GM18520 (cell line): Measurements from ENCODE around the gene CCDC102A.

Source experiments
- ATAC-seq: cut with Tn5 transposase; IDR thresholded peaks from one replicate; pipeline ENCODE4 v1.9.1; 2021; ENCODE audit not compliant: unreplicated experiment

Gene CCDC102A

DNA sequence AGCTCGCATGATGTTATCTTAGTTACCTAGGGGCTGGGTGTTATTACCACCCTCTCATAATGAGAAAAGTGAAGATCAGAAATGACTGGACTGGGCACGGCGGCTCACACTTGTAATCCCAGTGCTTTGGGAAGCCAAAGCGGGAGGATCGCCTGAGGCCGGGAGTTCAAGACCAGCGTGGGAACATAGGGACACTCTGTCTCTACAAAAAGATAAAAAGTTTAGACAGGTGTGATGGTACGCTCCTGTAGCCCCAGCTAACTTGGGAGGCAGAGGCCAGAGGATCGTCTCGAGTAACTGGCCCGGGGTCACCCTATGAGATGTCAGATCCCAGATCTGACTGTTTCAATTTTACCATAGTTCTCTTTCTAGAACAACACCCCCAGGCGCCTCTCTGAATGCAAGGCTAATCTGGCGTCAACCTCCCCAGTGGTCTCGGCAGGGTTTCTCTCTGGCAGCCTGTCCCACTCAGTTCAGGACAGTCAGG is 1.9 kb upstream of the CCDC102A start:
- ATAC-seq = no peak

DNA sequence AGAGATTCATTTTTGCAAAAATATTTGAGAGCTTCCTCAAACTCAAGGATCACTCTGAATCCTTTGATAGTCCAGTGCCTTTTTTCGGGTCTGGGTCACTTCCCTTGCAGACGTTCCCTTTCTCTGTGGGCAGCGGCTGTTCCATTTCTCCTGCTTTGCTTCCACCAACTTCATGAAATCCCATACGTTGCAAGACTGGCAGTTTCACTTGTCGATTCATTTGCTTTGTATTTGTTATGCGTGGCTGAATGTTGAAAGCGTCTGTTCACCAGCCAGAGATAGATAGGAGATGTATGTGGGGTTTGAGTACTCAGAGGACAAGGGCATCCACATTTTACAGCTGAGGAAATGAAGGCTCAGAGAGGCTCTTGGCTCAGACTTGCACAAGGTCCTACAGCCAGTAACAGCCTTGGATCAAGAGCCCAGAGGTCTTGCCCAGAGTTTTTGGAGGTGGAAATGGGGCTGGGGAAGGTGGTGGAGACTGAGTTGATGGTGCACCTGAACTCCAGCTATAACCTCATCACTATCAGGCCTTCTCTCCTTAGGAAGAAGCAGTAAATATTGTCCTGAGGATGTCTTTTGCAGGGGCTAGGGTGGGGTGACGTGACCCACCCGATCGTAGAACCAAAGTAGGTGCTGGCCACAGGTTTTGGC is 1.3 kb upstream of the CCDC102A start:
- no peak for ATAC-seq

DNA sequence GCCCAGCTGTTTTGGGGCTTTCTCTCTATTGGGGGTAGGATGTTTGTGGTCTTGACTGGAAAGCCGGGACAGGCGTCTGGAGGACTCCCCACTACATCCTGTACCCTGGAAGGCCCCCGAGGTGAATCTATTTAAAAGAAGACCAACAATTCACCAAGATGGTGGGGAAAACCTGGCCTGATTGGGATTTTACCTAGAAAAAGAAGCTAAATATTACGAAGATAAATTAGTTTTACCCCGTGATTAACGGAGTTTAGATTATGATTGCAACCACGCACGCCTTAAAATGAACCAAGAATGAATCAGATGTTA is 779 bp upstream of the CCDC102A start:
- ATAC-seq = no peak

DNA sequence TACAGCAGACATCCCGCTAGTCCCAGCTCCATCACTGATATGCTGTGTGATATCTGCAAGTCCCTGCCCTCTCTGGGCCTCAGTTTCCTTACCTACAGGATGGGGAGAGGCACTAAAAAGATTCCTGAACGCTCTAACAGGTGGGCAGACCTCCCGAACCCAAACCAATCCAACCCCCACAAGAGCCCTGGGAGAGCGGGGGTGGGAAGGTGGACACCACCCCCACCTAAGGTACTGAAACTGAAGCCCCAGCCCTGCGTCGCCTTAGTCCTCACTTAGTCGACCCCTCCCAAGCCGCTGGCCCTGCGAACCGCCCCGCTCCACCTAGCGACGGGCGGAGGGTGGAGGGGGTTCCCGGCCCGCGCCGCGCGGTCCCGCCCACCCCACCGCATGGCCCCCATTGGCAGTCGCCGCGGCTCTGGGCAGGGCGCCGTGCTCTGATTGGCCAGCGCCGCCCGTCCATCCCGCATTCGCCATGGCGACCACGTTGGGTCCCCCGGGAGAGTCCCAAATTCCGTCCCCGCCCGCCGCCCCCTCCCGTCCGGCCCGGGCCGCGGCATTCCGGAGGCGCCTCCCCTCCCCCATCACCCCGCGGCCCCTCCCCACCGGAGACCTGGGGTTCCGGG is 578 bp downstream of the CCDC102A start:
- ATAC-seq = peak; percentile 36

DNA sequence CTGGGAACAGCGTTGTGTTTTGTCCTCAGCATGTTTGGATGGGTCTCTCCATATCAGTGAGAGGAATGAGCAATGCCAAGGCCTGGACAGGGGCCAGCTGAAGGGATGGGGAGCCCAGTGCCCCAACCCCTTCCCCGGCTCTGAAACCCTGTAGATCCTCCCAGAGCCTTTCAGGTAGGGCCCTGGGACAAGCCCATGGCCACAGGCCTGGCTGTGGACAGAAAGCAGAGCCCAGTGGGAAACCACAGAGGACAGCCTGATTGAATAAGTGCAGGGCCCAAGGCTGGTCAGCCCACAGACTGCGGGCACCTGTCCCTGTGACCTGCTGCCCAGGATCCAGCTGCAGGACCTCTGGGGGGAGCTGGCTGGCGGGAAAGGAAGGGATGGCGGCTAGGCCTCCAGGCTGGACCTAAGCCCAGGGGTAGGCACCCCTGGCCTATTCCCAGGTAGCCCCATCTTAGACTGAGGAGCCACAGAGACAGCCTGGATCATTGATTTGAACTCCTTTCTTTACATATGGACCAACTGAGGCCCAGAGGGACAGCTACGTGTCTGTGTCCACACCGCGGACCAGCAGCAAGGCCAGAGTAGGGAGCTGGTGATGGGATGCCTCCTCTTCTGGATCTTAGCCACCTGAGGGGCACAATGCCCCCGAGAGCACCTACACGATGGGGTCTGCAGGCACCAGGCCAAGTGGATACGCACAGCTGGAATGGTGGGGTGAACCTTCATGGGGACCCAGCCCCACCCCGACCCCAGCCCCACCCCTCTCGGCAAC is 1.3 kb downstream of the CCDC102A start:
- ATAC-seq = no peak

DNA sequence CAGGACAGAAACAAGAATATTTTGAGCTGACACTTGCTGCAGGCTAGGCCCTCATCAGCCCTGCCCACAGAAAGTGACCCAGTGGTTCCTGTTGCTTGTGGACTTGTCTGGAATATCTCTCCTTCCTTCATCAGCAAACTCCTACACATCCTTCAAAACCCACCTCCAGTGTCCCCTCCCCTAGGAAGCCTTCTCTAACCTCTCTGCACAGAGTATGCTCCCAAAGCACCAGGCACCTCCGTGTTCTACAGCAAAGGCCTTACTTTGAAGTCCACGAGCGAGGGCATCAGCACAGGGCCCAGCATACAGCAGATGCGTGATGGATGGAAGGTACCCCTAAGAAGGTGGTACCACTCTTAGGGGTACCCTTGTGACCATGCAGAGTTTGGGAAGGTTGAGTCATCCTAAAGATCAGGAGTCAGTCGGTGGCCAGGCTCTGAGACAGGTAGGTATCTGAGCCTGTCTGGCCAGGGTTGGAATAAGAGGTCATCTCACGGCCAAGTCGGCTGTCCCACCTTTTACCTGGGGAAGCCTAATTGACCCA is 2.0 kb downstream of the CCDC102A start:
- ATAC-seq = no peak

DNA sequence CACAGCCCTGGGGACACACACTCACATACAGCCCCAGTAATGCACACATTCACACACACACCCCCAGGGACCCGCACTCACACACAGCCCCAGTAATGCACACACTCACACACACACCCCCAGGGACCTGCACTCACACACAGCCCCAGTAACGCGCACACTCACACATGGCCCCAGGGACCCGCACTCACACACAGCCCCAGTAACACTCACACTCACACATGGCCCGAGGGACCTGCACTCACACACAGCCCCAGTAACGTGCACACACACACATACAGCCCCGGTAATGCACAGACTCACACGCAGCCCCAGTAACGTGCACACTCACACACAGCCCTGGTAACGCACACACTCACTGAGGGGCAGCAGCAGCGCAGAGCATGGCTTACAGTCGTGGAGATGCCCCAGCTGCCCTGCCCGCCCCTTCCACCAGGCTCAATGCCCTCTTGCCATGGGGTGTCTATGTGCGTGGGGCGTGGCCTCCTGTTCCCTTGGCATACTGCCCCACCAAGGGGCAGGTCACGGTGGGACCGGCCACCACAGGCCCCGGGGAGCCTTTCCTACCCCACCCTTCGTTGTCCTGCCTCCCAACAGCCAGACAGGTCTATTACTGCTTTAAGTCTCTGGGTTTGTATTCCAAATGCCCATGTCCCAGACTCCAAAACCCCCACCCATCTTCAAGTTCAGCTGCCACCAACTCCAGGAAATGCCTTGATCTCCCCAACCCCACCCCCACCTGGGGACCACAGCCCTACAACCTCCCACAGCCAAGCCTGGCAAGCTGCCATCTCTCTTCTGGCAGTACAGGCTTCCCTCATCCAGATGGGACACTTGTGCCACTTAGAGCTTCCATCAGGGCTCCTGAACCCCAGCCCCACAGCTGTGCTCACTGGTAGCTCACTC is 2.7 kb downstream of the CCDC102A start:
- no peak for ATAC-seq

DNA sequence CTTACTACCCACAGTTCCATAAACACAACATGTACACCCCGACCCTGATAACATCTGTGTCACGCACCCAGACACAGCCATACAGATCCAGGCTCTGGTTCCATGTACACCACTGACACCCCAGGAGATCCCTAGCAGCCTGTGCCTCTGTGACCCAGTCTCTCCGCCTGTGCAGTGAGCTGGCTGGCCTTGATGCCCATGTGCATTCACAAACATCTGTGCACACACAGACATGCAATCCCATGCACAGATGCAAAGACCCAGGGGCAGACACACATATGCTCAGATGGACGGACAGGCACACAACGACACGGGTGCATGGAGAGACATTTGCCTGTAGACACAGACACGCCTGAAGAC is 4.1 kb downstream of the CCDC102A start:
- no peak for ATAC-seq

DNA sequence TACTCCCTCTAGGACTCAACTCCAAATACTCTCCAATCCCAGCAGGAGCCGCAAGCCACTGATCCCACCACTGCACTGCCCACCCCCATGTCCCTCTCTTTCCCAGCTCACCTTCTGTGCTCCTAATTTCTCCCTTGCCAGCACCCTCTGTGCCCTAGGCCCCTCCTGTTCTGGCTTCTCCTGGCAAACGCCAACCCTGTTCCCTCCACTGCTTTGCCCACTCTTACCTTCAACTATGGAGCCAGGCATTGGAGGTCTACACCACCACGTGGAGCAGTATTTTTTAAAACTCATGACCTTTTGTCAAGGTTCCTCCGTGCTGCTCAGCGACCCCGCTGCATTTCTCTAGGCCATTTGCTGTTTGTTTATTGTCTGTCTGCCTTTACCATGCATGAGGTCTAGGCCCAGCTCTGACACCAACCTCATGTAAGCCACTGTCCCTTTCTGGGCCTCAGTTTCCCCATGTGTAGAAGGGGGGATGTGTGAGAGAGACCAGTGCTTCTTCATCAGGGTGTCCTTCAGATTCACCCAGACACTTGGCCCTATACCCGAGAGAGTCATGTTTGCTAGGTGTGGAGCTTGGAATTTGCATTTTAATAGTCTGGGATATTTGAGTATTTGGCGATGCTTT is 4.6 kb downstream of the CCDC102A start:
- no peak for ATAC-seq

DNA sequence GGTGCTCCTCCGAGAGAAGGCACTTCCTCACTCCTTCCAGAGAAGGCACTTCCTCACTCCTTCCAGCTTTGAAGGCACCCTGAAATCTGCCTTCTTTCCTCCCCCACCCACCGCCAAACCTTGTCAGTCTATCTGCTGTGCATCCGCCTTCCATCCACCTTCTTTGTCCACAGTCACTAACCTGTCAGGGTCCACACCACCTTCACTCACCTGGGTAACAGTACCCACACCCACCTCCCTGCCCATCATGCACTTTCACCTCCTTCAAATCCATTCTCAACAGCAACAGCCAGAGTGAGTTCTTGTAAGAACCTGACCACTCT is 5.2 kb downstream of the CCDC102A start:
- ATAC-seq = no peak

DNA sequence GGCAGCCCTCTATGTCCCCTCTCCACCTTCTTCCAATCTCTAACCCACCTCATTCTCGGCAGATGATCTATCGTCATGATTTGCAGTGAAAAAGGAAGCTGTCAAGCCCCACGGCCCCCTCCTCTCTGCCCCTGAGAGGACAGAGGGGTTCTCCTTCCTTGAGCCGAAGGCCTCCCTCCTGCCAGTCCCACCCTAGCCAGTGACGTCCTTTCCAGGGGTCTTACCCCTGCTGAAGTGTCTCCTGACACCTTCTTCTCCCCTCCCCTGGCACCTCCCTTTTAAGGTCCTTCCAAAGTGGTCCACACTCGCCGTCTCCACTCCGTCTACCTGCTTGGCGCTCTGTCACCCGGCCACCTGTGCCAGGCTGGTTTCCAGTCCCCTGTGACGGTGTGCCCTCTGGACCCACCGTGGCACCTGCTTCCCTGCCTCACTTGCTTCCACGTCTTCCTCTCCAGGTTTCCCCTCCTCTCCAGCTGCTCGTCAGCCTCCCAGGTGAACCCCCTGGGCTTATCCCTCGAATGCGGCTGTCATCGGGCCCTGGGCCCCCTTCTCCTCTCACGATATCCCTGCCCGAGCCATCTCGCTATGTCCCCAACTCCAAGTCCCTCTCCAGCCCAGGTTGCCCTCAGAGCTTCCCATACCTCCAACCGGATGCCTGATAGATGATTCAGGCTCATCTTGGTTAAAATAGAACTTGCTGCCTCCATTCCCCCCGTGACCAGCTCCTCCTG is 5.7 kb downstream of the CCDC102A start:
- no peak for ATAC-seq

DNA sequence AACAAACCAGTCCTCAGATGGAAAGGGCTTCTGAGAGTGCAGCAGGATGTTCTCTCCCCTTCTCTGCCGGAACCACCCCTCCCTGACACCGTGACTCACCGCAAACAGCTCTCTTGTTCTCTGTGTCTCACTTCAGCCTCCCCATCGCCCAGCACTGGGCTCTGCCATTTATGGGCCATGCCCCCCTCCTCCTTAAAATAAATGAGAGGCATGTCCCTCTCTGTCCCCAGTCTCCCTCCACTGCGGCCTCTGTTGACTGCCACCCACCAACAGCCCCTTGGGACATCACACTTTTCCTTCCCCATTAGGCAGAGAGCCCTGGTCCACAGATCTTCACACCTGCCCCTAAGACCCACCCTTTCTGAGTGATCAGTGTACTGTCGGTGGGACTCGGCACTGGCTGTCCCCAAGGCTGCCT is 6.3 kb downstream of the CCDC102A start:
- ATAC-seq = peak; percentile 45

DNA sequence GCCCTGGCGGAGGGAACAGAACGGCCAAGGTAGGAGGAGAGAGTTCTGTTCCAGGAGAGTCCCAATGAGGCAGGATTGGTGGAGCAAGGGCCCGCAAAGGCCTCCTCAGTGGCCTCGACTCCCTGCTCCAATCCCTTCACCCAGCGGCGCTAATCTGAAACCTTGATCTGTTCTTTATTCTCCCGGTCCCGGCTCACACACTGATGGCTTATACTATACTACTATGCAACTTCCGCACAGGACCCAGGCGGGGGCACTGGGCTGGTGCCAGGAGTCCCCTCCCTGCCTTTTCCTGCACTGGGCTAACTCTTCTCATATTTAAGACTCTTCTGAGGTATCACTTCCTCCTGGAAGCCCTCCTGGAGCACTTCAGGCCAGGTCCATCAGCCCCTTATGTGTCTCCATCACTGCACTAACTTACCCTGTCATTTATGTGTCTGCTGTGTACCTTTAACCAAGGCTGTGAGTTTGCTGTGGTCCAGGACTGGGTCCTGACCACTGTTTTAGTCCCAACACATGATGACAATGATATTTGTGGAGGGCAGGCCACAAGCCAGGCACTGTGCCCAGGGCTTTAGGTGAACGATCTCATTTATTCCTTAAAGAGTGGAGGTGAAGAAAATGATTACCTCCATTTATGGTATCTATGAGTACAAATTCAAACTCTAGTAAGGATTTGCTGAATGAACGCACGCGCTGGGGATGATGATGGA is 6.8 kb downstream of the CCDC102A start:
- no peak for ATAC-seq

DNA sequence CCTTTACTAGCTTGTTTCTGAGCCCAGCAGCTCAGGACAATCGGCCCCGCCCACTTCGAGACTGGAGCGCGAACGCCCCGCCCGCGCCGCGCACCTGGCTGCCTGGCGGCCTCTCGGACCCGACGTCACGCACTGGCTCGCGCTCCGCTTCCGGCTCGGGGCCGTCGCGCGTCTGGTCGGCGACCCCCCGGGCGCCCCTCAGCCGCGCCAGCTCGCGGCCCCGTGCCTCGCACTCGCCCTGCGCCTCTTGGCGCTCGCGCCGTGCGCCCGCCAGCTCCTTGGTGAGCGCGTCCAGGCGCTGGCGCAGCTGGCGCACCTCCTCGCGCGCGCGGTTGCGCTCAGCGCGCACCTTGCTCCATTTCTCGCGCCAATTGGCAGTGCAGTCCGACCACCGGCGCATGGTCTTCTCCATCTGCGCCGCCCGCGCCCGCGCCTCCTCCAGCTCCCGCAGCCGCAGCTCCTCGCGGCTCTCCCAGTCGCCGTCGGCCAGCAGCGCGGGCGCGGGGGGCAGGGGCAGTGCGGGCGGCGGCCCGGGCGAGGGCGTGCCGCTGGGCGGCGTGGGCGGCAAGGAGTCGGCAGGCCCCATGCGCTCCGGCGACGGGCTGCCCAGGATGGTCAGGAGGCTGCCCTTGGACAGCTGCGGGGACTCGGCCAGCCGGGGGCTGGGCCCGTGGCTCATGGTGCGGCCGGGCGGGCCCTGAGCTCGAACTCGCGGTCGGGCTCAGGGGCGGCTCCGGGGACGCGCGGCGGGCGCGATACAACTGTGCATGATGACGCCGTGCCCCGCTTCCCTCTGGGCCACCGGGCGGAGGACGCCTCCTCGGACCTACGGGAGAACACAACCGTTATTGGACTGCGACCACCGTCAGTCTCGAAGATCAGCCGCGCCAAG is 7.6 kb downstream of the CCDC102A start:
- ATAC-seq = no peak

DNA sequence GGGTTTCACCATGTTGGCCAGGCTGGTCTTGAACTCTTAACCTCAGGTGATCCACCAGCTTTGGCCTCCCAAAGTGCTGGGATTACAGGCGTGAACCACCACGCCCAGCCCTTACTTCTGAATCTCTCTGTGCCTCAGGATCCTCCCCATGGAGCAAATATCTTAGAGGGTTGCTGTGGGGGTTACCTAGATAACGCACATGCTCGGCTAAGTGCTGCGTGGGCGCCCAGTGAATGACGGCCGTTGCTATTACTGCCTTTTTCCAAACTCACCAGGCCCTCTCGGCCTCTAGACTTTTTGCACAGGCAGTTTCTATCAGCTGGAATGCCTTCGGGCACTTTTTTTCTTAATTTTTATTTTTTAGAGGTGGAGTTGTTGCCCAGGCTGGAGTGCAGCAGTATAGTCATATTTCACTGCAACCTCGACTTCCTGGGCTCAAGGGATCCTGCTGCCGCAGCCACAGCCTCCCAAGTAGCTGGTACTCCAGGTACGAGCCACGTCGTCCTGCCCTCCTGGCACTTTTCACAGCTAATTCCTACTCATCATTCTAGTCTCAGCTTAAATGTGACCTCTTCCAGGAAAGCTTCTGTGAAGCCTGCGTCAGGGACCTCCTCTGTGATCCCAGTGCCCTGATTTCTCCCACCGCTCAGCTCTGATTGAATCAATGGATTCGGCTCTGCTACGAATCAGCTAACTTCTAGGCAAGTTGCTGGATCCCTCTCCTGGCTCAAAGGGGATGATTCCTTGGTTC is 8.6 kb downstream of the CCDC102A start:
- ATAC-seq = no peak

DNA sequence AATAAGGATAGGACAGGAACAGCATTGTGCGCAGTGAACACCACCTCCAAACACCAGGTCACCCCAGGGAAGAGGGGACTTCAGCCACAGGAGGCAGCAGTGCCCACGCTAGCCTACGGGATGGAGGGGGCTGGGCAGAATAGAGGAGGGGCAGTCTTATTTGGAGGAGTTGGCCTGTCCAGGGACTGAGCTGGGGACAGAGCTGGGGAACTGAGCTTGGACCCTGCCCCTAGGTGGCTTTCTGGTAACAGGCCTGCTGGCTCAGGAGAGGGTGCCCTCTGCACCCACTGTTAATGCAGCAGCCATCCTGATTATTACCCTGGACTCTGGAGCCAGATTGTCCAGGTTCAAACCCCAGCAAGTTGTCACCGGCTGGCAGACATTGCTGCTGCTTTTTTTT is 9.3 kb downstream of the CCDC102A start:
- no peak for ATAC-seq

DNA sequence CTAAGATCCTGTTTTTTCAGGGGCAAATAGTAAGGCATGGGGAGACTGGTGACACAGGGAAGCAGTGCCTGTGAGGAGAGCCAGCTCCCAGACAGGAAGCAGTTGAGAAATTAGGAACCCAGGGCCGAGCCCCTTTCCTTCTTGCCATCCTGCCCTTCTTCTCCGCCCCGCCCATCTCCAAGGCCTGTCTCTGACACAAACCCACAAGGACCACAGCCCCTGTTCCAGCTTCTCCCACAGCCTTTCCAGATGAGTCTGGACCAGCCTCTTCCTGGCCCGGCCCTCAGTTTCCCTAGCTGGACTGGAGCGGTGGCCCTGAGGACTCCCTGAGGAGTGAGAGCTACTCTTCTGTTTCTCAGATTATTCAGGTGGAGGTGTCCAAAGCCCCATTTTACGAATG is 9.9 kb downstream of the CCDC102A start:
- ATAC-seq = no peak

DNA sequence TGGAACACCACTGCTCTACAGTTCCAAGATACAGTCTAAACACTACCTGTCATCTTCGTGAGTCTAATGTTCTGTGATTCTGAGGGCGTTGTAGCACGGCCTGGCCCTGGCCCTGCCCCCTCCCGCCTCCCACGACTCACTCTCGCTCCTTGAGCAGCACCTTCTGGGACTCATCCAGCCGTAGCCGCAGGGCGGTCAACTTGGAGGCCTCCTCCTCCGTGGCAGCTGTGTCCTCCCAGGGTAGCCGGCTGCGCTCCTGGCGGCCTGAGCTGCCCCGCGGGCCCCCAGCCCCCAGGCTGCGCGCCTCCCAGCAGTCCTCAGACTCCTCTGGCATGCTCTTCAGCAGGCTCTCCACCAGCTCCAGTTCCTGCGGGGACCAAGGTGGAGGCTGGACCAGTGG is 10.6 kb downstream of the CCDC102A start:
- no peak for ATAC-seq
